ENCODE measurements around the gene CACNA1C.

The CACNA1C gene

DNA sequence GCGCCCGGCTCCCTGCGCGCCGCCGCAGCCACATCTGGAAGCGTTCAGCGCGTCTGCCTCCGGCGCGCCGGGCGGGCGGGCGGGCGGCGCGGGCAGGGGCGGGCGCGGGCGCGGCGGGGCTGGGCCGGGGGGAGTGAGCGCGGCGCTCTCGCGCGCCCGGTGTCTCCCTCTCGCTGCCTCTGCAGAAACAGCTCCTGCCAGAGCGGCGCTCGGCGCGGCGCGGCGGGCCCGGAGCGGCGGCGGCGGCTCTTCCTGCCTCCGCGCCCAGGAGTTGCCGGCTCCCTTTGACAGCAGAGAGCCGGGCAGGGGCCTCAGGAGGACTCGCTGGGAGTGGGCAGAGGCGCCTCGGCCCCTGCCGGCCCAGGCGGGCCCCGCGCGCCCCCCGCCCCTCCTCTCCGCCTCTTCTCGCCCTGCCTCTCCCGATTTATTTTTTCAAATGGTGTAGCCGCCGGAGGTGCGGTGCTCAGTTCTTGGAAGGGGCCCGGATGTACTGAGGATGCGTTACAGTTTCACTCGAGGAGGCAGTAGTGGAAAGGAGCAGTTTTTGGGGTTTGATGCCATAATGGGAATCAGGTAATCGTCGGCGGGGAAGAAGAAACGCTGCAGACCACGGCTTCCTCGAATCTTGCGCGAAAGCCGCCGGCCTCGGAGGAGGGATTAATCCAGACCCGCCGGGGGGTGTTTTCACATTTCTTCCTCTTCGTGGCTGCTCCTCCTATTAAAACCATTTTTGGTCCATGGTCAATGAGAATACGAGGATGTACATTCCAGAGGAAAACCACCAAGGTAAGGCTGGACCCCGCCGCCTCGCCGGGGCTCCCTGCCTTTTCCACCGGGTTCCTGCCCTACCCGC lies at the start of gene CACNA1C:
CACNA1C (plus strand) TSS at position 162 of the 853 bp plus-strand sequence; CDS start at position 738, 576 bp downstream.
- intact Hi-C loops (cut with DNase I): loop anchor here (10.0 kb wide), 1 partner anchor 232 kb away; no protein-coding TSS in a partner anchor
- DNase-seq: peak in 41 of 42 donors; percentile 41 to 91 (median 72)

DNA sequence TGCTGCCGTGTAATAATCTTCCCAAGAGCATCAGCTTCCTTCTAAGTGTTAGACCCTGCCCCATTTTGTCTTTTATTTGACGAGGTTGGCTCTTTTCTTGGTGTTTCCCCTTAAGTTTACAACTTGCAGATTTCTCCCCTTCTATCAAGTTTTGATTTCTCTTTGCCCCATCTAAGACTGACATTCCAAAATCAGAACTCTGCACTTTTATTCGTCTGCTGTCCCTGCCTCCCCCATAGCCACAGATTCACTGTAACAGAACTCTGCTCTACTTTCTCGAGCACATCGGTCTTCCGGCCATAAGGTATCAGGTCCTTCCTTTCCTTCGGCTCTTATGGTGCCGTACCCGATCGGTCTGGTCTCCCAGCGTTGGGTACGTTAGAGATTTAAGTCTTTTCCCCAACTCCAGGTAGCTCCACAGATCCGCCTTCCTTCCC lies 49.1 kb upstream of the CACNA1C start:
- DNase-seq: peak in 4 of 42 donors; percentile 3 to 33 (median 6)
- intact Hi-C loops (cut with DNase I): loop anchor here (5.0 kb wide), 1 partner anchor 66 kb away; no protein-coding TSS in a partner anchor

DNA sequence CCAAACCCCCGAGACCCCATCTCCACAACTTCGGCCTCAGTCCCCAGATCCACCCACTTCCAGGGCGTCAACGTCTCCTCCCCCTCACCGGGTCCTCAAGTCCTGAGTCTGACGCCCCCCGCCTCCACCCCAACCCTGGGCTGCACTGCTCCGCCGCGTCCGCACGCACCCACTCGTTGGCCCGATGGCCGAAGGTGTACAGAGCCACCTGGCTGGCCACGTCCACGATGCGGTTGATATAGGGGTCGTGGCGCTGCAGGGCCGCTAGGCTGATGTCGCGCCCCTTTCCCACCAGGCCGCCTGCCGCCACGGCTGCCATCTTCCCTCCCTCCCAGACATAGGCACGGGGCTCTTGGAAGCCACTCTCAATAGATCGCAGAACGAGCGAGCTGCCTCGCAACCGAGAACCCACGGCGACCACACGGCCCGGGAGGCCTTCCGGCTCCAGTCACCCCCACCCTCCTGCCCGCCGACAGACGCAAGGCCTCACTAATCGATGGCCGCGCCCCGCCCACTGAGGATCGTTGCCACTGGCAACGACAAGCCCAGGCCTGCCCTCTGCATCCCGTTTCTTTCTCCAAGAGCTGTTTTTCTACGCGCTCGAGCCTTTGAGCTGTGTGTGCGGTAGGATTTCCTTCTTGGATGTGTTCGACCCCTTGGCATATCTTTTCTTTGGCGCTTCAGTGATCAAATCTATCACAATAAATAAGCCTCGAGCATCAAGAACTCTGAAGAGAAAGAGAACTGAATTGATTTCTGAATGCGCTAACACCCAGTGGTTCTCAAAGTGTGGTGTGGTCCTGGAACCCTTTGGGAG lies 48.5 kb upstream of the CACNA1C start, which contains the start of gene DCP1B:
DCP1B (minus strand) TSS at position 345 of the 817 bp plus-strand sequence; CDS start at position 319, 26 bp downstream.
- intact Hi-C loops (cut with DNase I): loop anchor here (5.0 kb wide), 1 partner anchor 67 kb away; no protein-coding TSS in a partner anchor
- peak; percentile 94 to 99 (median 98) for DNase-seq

DNA sequence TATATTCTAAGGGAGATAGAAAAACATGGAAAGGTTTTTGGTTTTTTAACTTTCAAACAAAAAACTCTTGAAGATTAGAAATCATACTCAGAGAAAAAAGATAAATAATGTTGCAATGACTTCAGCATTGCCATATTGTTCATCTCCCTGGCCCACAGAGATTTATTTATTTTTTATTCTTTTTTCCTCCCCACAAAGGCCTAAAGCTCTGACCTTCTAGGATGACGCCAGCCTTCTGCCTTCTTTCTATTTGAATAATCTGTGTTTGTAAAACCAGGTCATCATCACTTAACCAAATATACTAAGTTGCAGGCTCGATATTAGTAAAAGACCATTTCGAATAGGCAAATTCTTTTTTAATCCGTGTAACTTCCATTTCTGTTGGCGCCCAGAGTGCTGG lies 44.1 kb upstream of the CACNA1C start:
- intact Hi-C loops (cut with DNase I): no loop called here
- no peak for DNase-seq

DNA sequence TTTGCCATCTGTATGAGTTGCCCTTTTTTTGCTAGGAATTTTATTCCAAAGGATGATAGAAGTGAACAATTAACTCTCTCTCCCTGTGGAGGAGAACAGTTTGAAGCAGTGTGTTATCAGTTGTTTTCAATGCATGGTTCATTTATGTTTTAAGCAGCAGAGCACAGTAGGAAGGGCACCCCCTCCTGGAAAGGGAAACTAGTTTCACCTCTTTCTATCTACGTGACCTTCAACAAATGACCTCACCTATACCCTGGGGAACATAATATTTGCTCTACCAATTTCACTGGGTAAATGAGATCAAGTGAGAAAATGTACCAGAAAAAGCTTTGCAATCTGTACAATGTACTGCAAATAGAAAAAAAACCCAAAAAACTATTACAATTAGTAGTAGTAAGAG lies 43.2 kb upstream of the CACNA1C start:
- intact Hi-C loops (cut with DNase I): no loop called here
- no peak for DNase-seq

DNA sequence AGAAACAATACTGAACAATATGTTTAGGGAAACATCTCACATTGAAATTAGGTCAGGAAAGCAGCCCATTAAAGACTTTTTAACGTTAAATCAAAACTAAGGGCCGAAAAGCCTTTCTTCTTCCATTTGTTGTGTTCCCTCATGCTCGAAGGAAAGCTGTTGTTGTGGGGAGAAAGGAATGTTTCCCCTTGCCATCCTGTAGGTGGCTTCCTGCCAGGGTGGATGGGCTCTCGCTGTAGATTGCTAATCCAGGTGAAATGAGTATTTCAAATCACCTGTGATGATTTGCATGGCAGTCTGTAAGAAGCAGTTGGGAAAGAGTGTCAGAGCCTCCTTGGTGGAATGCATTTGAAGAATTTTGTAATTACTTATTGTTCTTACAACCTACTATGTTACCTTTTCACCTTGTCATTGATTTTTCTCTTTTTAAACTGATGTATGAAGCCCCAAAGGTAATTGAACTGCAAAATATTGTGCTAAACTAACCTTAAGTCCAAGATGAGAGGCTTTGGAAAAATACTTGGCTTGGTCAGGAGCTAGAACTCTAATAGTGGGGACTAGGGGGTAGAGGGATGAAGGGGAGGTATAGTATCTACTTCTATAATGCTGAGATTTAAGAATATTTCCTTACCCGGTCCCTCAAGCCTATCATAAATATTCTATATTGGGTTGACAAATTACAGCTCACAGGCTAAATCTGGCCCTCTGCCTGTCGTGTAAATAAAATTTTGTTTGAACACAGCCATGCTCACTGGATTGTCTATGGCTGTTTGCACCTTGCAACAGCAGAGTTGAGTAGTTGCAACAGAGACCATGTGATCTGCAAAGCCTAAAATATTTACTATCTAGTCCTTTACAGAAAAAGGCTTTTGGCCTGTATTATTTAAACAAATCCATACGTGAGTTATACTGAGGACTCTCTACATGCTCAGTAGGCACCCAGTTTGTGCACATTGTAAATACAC lies 40.9 kb upstream of the CACNA1C start:
- DNase-seq: no peak
- intact Hi-C loops (cut with DNase I): no loop called here

DNA sequence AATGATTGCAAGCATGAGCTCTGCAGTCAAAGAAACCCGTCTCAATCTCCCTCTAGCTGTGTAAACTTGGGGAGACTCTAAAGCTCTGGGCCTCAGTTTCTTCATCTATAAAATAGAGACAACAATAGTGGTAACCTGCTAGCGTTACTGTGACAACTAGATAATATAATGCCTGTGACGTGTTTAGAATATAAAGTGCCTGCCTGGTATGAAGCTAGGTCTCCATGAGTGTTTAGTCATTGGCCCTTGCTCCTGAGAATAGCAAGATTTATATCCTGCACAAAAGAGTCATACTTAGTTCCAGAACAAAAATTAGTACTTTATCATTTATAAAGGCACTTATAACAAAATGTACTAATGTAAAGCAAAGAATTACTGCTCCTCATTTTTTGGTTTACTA lies 39.7 kb upstream of the CACNA1C start:
- DNase-seq: no peak
- intact Hi-C loops (cut with DNase I): no loop called here

DNA sequence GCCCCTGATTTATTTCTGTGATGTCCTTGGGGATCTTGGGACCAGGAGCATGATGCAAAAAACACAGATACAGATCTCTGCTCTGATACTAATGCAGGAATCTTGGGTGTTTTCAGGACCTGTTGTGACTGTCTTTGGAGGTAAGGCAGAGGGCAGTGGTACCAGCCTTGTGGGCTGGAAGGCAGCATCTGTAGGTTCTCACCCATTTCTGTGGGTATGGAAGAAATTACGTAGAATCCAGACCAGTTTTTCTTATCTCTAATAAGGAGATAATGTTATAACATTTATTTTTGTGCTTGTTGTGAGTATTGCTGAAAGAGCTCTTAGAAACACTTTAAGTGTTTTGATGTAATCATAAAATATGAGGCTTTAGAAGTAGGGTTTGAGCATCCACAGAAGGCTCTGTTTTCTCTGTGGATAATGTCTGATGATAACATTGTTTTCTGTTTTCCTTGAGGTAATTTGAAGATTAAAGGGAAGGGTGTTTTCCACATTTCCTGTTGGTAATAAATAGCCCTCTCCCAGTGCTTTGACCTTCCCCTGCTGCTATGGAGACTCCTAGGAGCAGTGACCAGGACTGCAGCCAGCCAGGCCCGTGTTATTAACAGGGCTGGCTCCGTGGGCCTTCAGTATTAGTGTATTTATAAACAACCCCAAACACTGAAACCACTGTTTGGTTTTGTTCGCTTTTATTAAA lies 39.1 kb upstream of the CACNA1C start:
- peak in 20 of 42 donors; percentile 13 to 60 (median 32) for DNase-seq
- intact Hi-C loops (cut with DNase I): no loop called here

DNA sequence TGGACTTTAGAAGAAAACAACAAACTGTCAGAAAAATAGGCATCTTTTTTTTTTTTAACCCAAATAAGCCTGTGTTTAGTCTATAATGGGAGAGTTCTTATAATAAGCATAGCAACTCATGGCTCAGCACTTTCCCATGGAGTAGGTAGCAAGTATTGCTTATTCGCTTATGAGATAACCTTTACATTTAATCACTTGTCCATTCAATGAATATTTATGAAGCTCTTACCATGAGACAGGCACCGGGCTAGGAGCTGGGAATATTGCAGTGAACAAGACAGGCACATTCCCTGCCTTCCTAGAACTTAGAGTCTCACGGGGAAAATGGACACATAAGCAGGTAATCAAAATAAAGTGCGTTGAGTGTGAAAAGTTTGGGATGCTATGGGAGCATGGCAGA lies 38.6 kb upstream of the CACNA1C start:
- DNase-seq: no peak
- intact Hi-C loops (cut with DNase I): no loop called here

DNA sequence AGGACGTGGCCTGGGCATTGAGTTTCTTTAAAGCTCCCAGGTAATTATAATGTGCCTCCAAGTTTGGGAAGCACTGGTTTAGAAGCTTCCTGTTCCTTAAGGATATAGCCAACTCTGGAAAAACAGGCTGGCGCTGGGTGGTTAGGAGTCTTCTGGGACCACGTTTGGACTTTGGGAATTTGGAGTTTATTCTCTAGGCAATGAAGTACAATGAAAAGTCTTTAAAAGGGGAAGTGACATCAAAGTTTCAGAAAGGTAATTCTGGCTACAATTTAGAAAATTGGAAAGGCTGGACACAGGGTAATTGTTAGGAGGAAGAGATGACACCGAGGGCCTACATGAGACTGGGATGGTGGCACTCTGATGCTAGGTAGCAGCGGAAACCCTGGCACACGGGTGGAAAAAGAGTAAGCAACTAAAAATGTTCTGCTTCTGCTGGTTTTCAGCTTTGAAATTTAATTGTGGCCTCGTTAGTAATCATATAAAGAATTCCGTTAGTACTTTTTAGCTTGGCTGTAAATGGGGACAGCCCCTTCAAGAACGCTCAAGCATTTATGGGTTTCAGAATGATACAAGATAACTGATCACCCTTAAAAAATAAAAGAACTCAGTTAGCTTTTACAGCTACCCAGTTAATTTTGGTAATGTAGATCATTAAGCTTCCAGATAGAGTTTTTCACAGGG lies 35.8 kb upstream of the CACNA1C start:
- intact Hi-C loops (cut with DNase I): no loop called here
- DNase-seq: no peak

DNA sequence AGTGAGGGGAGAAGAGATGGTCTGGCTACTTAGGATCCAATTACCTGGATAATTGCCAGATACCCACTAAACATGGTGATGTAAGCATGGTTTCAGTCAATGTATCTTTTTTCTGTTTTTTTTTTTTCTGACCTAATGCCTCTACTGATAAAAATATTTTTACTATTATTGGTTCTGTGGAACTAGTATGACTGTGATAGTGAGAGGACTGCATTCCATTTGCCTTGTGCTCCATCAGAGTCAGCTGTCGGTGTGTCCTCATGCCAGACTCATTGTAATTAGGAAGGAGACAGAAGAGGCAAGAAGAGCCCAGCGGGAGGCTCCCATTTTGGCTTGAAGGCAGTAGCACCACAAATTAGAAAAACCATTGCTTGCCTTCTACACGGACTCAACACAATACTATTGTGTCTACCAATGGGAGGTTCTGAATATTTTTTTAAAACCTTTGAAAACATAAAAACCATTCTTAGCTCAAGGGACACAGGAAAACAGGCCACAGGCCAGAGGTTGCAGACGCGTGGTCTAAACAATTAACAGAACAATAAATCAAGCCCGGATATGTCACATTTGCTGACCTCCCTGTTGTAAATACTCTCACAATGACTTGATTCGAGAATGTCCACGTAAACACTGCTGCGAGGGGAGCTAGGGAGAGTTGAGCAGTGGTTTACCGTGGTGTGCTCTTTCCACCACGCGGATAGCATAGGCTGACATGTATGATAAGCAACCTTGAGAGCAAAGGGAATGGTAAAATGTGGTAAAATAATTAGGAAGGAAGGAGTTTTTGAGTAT lies 35.0 kb upstream of the CACNA1C start:
- DNase-seq: no peak
- intact Hi-C loops (cut with DNase I): no loop called here

DNA sequence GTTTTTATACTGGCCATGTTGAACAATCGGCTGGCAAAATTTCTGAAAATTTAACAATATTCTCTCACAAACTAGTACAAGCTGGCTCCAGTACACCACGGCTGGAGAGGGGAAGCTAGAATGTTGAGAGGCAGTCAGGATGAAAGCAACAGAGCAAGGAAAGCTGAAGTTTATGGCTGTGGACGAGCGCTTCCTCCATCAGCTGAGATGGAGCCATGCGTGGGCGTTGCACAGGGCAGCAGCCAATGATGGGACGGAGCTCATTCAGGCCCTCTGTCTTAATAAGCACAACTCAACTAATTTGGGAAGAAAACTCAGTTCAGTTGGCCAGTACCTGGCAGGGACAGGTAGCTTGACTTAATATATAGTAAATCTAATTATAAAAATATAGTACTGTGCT lies 34.4 kb upstream of the CACNA1C start:
- intact Hi-C loops (cut with DNase I): no loop called here
- DNase-seq: no peak

DNA sequence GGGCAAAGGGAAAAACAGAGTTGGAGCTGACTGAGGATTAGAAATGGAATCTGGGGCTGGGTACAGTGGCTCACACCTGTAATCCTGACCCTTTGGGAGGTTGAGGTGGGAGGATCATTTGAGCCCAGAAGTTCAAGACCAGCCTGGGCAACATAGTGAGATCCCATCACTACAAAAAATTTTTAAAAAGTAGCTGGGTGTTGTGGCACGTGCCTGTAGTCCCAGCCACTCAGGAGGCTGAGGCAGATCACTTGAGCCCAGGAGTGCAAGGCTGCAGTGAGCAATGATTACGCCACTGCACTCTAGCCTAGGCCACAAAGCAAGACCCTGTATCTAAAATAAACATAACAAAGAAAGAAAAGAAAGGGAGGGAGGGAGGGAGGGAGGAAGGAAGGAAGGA lies 33.7 kb upstream of the CACNA1C start:
- intact Hi-C loops (cut with DNase I): no loop called here
- DNase-seq: no peak

DNA sequence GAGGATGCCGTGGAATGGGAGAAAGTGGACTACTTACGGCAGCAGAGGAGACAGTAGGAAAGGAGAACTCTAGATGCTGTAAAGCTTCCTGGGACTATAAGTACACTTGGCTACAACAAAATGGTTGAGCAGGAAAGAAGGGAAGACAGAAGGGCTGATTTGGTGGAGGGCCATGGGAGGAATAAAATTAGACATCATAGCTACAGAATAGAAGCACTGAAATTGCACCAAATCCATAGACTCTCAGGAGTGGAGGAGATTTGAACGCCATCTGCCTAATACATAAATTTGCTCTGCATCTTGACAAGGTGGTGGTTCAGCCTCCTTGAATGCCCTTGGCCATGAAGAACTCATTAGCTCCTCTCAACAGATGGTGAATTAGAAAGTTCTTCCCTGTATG lies 32.3 kb upstream of the CACNA1C start:
- intact Hi-C loops (cut with DNase I): no loop called here
- DNase-seq: no peak

DNA sequence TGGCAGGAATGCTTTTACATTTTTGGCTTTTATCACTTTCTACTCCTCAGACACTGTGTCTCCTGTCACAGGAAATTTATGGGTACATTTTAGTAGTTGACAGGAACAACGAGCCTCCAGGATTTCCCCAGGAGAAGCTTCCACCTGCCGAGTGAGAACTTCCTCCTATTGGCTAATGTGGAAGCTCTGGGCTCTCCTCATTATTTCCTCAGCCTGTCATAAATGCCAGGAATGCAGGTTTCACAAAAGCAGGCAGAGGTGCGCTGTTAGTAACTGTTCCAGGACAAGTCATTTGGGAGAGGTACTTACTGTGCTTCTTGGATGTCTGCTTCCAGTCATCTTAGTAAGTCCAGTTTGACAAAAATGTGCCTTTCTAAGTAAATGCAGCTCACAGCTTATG lies 29.4 kb upstream of the CACNA1C start:
- intact Hi-C loops (cut with DNase I): no loop called here
- DNase-seq: no peak

DNA sequence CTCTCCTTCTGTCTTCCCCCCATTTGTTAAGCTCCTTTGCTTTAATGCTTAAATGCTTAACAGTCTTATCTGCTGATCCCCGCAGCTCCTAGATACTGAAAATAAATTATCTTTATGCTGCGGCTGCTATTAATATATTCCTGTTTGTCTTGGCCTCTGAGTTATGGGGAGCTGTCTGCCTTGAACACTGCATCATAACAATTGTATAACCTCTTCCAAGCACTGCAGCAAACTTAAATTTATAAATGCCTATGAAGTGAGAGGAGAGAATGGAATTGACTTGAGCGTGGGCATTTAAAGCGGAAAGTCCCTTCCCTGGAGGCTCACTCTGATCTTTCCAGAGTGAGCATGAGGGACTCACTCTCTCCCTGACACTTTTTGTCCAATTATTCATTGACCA lies 25.4 kb upstream of the CACNA1C start:
- DNase-seq: no peak
- intact Hi-C loops (cut with DNase I): no loop called here

DNA sequence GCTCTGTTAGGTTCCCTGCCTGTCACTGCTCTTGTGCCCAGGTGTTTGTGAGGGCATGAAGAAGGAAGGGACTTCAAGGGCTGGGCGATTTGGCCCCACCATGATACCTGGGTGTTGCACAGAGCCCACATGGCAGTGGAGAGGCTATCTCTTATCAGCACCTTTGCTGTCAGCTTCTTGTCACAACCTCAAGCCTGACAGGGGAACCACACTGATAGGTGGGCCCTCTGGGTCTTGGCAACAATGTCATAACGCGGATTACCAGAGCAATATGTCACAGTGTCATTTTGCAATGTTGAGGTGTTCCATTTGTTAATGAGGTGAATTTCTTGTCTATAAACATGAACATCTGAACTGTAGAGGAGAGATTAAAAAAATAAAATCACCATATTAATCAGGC lies 22.9 kb upstream of the CACNA1C start:
- peak in 1 of 42 donors; percentile 35 for DNase-seq
- intact Hi-C loops (cut with DNase I): loop anchor here (10.0 kb wide), 2 partner anchors 85 to 235 kb away; no protein-coding TSS in a partner anchor

Measured in head of caudate nucleus (tissue), 42 donors.